Endothelial cell of umbilical vein (primary cell): Measurements from ENCODE around the gene LRCH1. TPM values are rescaled to one million over a fixed set of nuclear protein-coding genes. Genes with fewer than 3 reads are reported as not detected.

ENCODE experiments used
- BruUV-seq: library from RNA; stranded (reverse); fragments of 400-500 nt; replicated peaks from 2 replicates; lab custom pipeline; 2021; lab: Mats Ljungman, UMichigan
- CTCF ChIA-PET: fragments of 300-600, 350-600 bp; sonication (Branson Sonifier 250); formaldehyde crosslinking; loops from one replicate; lab custom pipeline; 2021; ENCODE audit warnings: antibody characterized with exemption, inconsistent platforms; lab: Charles Lee
- POLR2A ChIA-PET: fragments of 300-600, 350-600 bp; sonication (Branson Sonifier 250); formaldehyde crosslinking; loops from one replicate; lab custom pipeline; 2021; ENCODE audit warnings: antibody characterized with exemption, inconsistent platforms; lab: Charles Lee
- DNase-seq: peaks from one replicate; pipeline ENCODE4 v3.0.0-alpha.2; 2011; ENCODE audit warnings: low read depth, low spot score
- FAIRE-seq: peaks from 2 replicates; lab custom pipeline; 2011; peaks lifted over from hg19 to GRCh38; lab: Jason Lieb, UNC
- H2AFZ ChIP-seq: 2 replicates; pipeline ENCODE4 v1.6.0; 2012; ENCODE audit warnings: low read depth, low read length, control low read depth, inconsistent platforms
- H3K27ac ChIP-seq: 2 replicates; pipeline ENCODE4 v1.5.1; 2011; ENCODE audit warnings: low read depth, mild to moderate bottlenecking, control low read depth, low read length, moderate library complexity; ENCODE audit not compliant: insufficient read depth
- H3K27me3 ChIP-seq, 2 experiments: 2 replicates each; pipeline versions ENCODE4 v1.6.0 to v1.6.1; 2011; ENCODE audit warnings: low read length in 2 of 2, mixed read lengths in 1 of 2; ENCODE audit not compliant: control insufficient read depth in 2 of 2, insufficient read depth in 2 of 2
- H3K36me3 ChIP-seq, 2 experiments: 2 replicates in 1 of 2; 3 replicates in 1 of 2; pipeline ENCODE4 v1.5.1; 2011; ENCODE audit warnings: low read length in 2 of 2, mild to moderate bottlenecking in 1 of 2, moderate library complexity in 1 of 2; ENCODE audit not compliant: control insufficient read depth in 2 of 2, insufficient read depth in 2 of 2; ENCODE audit errors: extremely low read depth in 1 of 2
- H3K4me1 ChIP-seq: 3 replicates; pipeline ENCODE4 v1.5.1; 2011; ENCODE audit warnings: mild to moderate bottlenecking, low read length; ENCODE audit not compliant: control insufficient read depth, insufficient read depth; ENCODE audit errors: extremely low read depth
- H3K4me2 ChIP-seq: 2 replicates; pipeline ENCODE4 v1.6.1; 2011; ENCODE audit warnings: low read length, control low read depth, mixed read lengths; ENCODE audit not compliant: insufficient read depth
- H3K4me3 ChIP-seq, 3 experiments: fragments of 200-600 bp in 1 of 3; sonication (generic), shearing (Covaris generic) in 1 of 3; replicated peaks in 1 of 3; 2 replicates each; pipeline ENCODE4 v1.5.1; 2011 to 2016; ENCODE audit warnings: control low read depth in 3 of 3, low read length in 3 of 3, mild to moderate bottlenecking in 2 of 3, inconsistent platforms in 1 of 3, low read depth in 1 of 3, moderate library complexity in 1 of 3; ENCODE audit not compliant: insufficient read depth in 1 of 3
- H3K79me2 ChIP-seq: 2 replicates; pipeline ENCODE4 v1.6.0; 2012; ENCODE audit warnings: low read length, inconsistent platforms; ENCODE audit not compliant: control insufficient read depth, insufficient read depth
- H3K9ac ChIP-seq: replicated peaks from 2 replicates; pipeline ENCODE3; 2011; ENCODE audit warnings: low read length, control low read depth; ENCODE audit not compliant: insufficient read depth; ENCODE audit errors: extremely low read depth
- H3K9me1 ChIP-seq: replicated peaks from 3 replicates; pipeline ENCODE4 v1.6.0; 2011; ENCODE audit warnings: mild to moderate bottlenecking, low read length; ENCODE audit not compliant: control insufficient read depth, insufficient read depth; ENCODE audit errors: extremely low read depth
- H3K9me3 ChIP-seq: replicated peaks from 2 replicates; pipeline ENCODE4 v1.5.1; 2012; ENCODE audit warnings: low read length, inconsistent platforms; ENCODE audit not compliant: control insufficient read depth, insufficient read depth
- H4K20me1 ChIP-seq: replicated peaks from 2 replicates; pipeline ENCODE3; 2011; ENCODE audit warnings: mild to moderate bottlenecking, low read length; ENCODE audit not compliant: control insufficient read depth, insufficient read depth; ENCODE audit errors: extremely low read depth
- CTCF ChIP-seq, 2 donors: IDR thresholded peaks; 1 replicate in 1 of 2; 2 replicates in 1 of 2; pipeline ENCODE4 v1.5.1; 2011; ENCODE audit warnings: low read length in 2 of 2, mild to moderate bottlenecking in 2 of 2, moderate library complexity in 2 of 2, control low read depth in 1 of 2, inconsistent platforms in 1 of 2, low read depth in 1 of 2; ENCODE audit not compliant: insufficient read depth in 1 of 2; ENCODE audit errors: extremely low read depth in 1 of 2
- EZH2 ChIP-seq: IDR thresholded peaks from 2 replicates; pipeline ENCODE4 v1.6.1; 2012; ENCODE audit warnings: borderline replicate concordance, low read depth, mild to moderate bottlenecking, moderate library complexity, low read length, inconsistent platforms; ENCODE audit not compliant: severe bottlenecking
- FOS ChIP-seq: IDR thresholded peaks from 2 replicates; pipeline ENCODE4 v1.6.1; 2011; ENCODE audit warnings: mild to moderate bottlenecking, low read length, moderate library complexity, borderline replicate concordance; ENCODE audit not compliant: insufficient read depth
- GATA2 ChIP-seq: IDR thresholded peaks from 2 replicates; pipeline ENCODE4 v1.7.0; 2011; ENCODE audit warnings: low read depth, mild to moderate bottlenecking, moderate library complexity, mixed read lengths, low read length; ENCODE audit not compliant: insufficient read length, insufficient read depth
- JUN ChIP-seq: IDR thresholded peaks from 2 replicates; pipeline ENCODE4 v1.6.1; 2011; ENCODE audit warnings: borderline replicate concordance, low read depth; ENCODE audit not compliant: insufficient read length, insufficient read depth
- MAX ChIP-seq: IDR thresholded peaks from 2 replicates; pipeline ENCODE4 v1.6.1; 2011; ENCODE audit not compliant: insufficient read depth, insufficient read length
- MYC ChIP-seq: IDR thresholded peaks from one replicate; pipeline ENCODE4 v1.6.1; 2011; ENCODE audit warnings: mild to moderate bottlenecking, low read depth, low read length
- POLR2A ChIP-seq: IDR thresholded peaks from 2 replicates; pipeline ENCODE4 v1.6.1; 2012; ENCODE audit warnings: low read depth, mild to moderate bottlenecking, control low read depth, low read length
- POLR2AphosphoS5 ChIP-seq: IDR thresholded peaks from 2 replicates; pipeline ENCODE4 v1.6.1; 2012; ENCODE audit warnings: low read depth, mild to moderate bottlenecking, control low read depth, low read length, moderate library complexity; ENCODE audit not compliant: insufficient read depth
- dilution Hi-C: fragments of 300-500 bp; cut with MboI; formaldehyde crosslinking; loops from one replicate; pipeline ENCODE4 v1.15.0; 2019; ENCODE audit warnings: low sequenced_read_pairs; ENCODE audit not compliant: extremely low pct_ligation_motif_present
- intact Hi-C: fragments of 100-400 bp; cut with micrococcal nuclease; formaldehyde crosslinking; loops from one replicate; pipeline ENCODE4 v1.10.0; 2022
- polyA plus RNA-seq, 4 experiments: library from polyadenylated mRNA; depleted of rRNA in 3 of 4; stranded (reverse) in 3 of 4; unstranded in 1 of 4; fragments of >200 nt; gene quantifications; 2 replicates each; pipeline versions ENCODE4 v1.2.1 to v1.2.3, GENCODE V29; 2011 to 2012; ENCODE audit warnings: missing spikeins in 1 of 4
- total RNA-seq: library from RNA; stranded (reverse); gene quantifications from 2 replicates; pipeline ENCODE4 v1.2.3, GENCODE V29; 2021

The LRCH1 gene
- total and polyA plus RNA-seq, 2 donors (not counting 3 experiments of a cell fraction or from before 2014, with no cell fraction given) = 5.4 to 16.5 TPM

- no peaks in the 10 kb centered on the region for H3K27me3 ChIP-seq
- no peak for FAIRE-seq
- peaks cover 12% of the 10 kb centered on the region for H3K79me2 ChIP-seq
Observed at GRCh38 chr13:46667687-46668281, 114.8 kb downstream of the LRCH1 start.

More at GRCh38 chr13:46667687-46668281, 114.8 kb downstream of the LRCH1 start:
- POLR2A ChIA-PET = interaction anchor here (1.1 kb wide), 1 partner anchor 17 kb away, joined by 3 read pairs; no protein-coding TSS in a partner anchor
- no peaks in the 10 kb centered on the region for H3K36me3 ChIP-seq
- no peaks in the 10 kb centered on the region for H3K9me1 ChIP-seq
- DNase-seq = no peak
- peak overlapping the region; percentile 13 for H3K27ac ChIP-seq
- H3K4me1 ChIP-seq = peaks cover 43% of the 10 kb centered on the region
- CTCF ChIA-PET = interaction anchor here (0.9 to 2.3 kb wide), 5 partner anchors 10 to 116 kb away, joined by 4 to 12 read pairs (median 7); no protein-coding TSS in a partner anchor
- no peaks in the 10 kb centered on the region for H4K20me1 ChIP-seq
- H2AFZ ChIP-seq = no peak overlapping the region
- intact Hi-C loops = loop anchor here (1.0 to 2.0 kb wide), 4 partner anchors 13 to 116 kb away; no protein-coding TSS in a partner anchor
- TF ChIP-seq POLR2AphosphoS5 = no peak
- no peak for TF ChIP-seq POLR2A
- TF ChIP-seq FOS = no peak
- no peak for TF ChIP-seq MAX
- no peak for TF ChIP-seq GATA2
- no peak for TF ChIP-seq EZH2
- no peak for TF ChIP-seq CTCF (IDR thresholded peaks at IDR 0.05; ENCODE audit: extremely low read depth in 1 of 2, insufficient read depth in 1 of 2, low read depth in 1 of 2, low read length in 2 of 2)
- TF ChIP-seq MYC = no peak
- TF ChIP-seq JUN = no peak
- no peaks in the 10 kb centered on the region for H3K9me3 ChIP-seq
- H3K9ac ChIP-seq = no peak overlapping the region
- dilution Hi-C loops = no loop called here
- no peak overlapping the region for H3K4me3 ChIP-seq
- peak overlapping the region; percentile 39 for H3K4me2 ChIP-seq
- BruUV-seq = no TSS peak
